ENCODE data around the gene FRMD4B. TPM values are rescaled to one million over a fixed set of nuclear protein-coding genes. Genes with fewer than 3 reads are reported as not detected.

Gene FRMD4B
- total RNA-seq, 1 donor from 2014 or later = 37.4 TPM

DNA sequence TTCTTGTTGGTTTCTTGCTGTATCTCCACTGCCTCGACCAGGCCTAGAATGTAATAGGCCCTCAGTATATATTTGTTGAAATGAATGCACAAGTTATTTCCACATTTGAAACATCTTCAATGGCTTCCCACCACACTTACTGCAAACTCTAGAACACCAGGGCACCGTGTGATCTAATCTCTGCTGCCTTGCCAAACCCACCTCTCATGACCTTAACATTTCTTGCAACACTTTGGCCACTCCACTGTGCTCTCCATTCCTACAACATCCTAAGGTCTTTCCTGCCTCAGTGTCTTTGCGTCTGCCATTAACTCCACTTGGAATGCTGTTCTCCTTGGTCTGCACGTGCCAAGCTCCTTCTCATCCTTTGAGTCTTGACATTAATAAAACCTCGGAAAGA lies 14.1 kb downstream of the FRMD4B start:
- TF ChIP-seq, protein P1, sequence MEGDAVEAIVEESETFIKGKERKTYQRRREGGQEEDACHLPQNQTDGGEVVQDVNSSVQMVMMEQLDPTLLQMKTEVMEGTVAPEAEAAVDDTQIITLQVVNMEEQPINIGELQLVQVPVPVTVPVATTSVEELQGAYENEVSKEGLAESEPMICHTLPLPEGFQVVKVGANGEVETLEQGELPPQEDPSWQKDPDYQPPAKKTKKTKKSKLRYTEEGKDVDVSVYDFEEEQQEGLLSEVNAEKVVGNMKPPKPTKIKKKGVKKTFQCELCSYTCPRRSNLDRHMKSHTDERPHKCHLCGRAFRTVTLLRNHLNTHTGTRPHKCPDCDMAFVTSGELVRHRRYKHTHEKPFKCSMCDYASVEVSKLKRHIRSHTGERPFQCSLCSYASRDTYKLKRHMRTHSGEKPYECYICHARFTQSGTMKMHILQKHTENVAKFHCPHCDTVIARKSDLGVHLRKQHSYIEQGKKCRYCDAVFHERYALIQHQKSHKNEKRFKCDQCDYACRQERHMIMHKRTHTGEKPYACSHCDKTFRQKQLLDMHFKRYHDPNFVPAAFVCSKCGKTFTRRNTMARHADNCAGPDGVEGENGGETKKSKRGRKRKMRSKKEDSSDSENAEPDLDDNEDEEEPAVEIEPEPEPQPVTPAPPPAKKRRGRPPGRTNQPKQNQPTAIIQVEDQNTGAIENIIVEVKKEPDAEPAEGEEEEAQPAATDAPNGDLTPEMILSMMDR (conservative IDR thresholded peaks at IDR 0.05) = no peak
- peaks cover 6% of the 10 kb centered on the region for H3K4me1 Mint-ChIP-seq (ENCODE audit: unreplicated experiment)
- no peaks in the 10 kb centered on the region for H3K27me3 Mint-ChIP-seq
- no peak overlapping the region for H3K4me3 Mint-ChIP-seq
- no peaks in the 10 kb centered on the region for H3K36me3 Mint-ChIP-seq
- no peak overlapping the region for H3K27ac Mint-ChIP-seq
- H3K9me3 Mint-ChIP-seq = no peaks in the 10 kb centered on the region
- no peak for DNase-seq (ENCODE audit: extremely low spot score, unreplicated experiment)

DNA sequence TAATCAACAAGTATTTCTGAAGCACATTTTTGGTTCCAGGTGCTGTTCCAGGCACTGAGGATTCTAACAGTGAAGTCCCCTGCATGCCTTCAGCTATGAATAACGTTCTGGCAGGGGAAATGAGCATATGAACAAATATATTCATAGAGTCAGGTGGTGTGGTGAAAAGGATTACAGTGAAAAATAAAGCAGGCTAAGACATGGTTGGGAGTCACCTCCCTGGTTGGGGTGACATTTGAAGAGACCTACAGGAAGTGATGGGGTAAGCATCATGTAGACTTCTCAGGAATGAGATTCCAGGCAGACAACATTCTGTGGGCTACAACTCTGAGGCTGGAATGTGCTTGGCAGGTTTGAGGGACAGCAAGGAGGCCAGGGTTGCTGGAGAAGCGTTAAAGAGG lies 15.0 kb downstream of the FRMD4B start:
- H3K36me3 Mint-ChIP-seq = no peaks in the 10 kb centered on the region
- no peak overlapping the region for H3K27ac Mint-ChIP-seq
- H3K4me3 Mint-ChIP-seq = no peak overlapping the region
- peaks cover 6% of the 10 kb centered on the region for H3K4me1 Mint-ChIP-seq (ENCODE audit: unreplicated experiment)
- TF ChIP-seq, protein P1 (conservative IDR thresholded peaks at IDR 0.05) = no peak
- H3K27me3 Mint-ChIP-seq = no peaks in the 10 kb centered on the region
- no peaks in the 10 kb centered on the region for H3K9me3 Mint-ChIP-seq
- no peak for DNase-seq (ENCODE audit: extremely low spot score, unreplicated experiment)

- Mint-ChIP-seq H3K4me3 (no peak overlapping the region), H3K27ac (no peak overlapping the region), H3K27me3 (no peaks in the 10 kb centered on the region), H3K4me1 (ENCODE audit: unreplicated experiment) (peaks cover 6% of the 10 kb centered on the region), H3K9me3 (no peaks in the 10 kb centered on the region), H3K36me3 (no peaks in the 10 kb centered on the region)
- TF ChIP-seq, protein P1 (conservative IDR thresholded peaks at IDR 0.05) = no peak
- DNase-seq (ENCODE audit: extremely low spot score, unreplicated experiment) = no peak
Measured at GRCh38 chr3:69370156-69370883, 15.6 kb downstream of the FRMD4B start.

- Mint-ChIP-seq H3K4me1 (ENCODE audit: unreplicated experiment) (peaks cover 6% of the 10 kb centered on the region), H3K36me3 (no peaks in the 10 kb centered on the region), H3K9me3 (no peaks in the 10 kb centered on the region), H3K4me3 (no peak overlapping the region), H3K27me3 (no peaks in the 10 kb centered on the region), H3K27ac (no peak overlapping the region)
- TF ChIP-seq, protein P1 (conservative IDR thresholded peaks at IDR 0.05) = no peak
- no peak for DNase-seq (ENCODE audit: extremely low spot score, unreplicated experiment)
Measured at GRCh38 chr3:69368129-69368741, 17.7 kb downstream of the FRMD4B start.

GRCh38 chr3:69367586-69367985 lies 18.3 kb downstream of the FRMD4B start:
- Mint-ChIP-seq H3K36me3 (no peaks in the 10 kb centered on the region), H3K4me3 (no peak overlapping the region), H3K27ac (no peak overlapping the region), H3K4me1 (ENCODE audit: unreplicated experiment) (peaks cover 6% of the 10 kb centered on the region), H3K9me3 (no peaks in the 10 kb centered on the region), H3K27me3 (no peaks in the 10 kb centered on the region)
- DNase-seq (ENCODE audit: extremely low spot score, unreplicated experiment) = no peak
- TF ChIP-seq, protein P1 (conservative IDR thresholded peaks at IDR 0.05) = no peak

Data from type B pancreatic cell (in vitro differentiated cells).